DOHH2 (cell line): ENCODE results near the gene HOXD8.

ENCODE experiments used
- H3F3A ChIP-seq: fragments of 200-600 bp; sonication (generic), shearing (Covaris generic); 2 replicates; pipeline ENCODE4 v1.6.0; 2016; ENCODE audit warnings: antibody characterized with exemption, mild to moderate bottlenecking; ENCODE audit not compliant: control insufficient read depth, insufficient read depth
- H3K27ac ChIP-seq: fragments of 200-600 bp; sonication (generic); 2 replicates; pipeline ENCODE4 v1.5.1; 2014; ENCODE audit warnings: low read depth, mild to moderate bottlenecking, low read length, moderate library complexity
- H3K27me3 ChIP-seq: fragments of 200-600 bp; sonication (generic); 2 replicates; pipeline ENCODE4 v1.6.1; 2014; ENCODE audit warnings: mild to moderate bottlenecking, low read length, mixed read lengths; ENCODE audit not compliant: control insufficient read depth
- H3K36me3 ChIP-seq: fragments of 200-600 bp; sonication (generic); 2 replicates; pipeline ENCODE4 v1.6.1; 2014; ENCODE audit warnings: mild to moderate bottlenecking, low read length, moderate library complexity, mixed read lengths; ENCODE audit not compliant: control insufficient read depth
- H3K4me1 ChIP-seq: fragments of 200-600 bp; sonication (generic); 2 replicates; pipeline ENCODE4 v1.6.1; 2014; ENCODE audit warnings: mild to moderate bottlenecking, low read length, mixed read lengths; ENCODE audit not compliant: control insufficient read depth
- H3K4me2 ChIP-seq: fragments of 200-600 bp; sonication (generic); 2 replicates; pipeline ENCODE4 v1.6.0; 2014; ENCODE audit warnings: mild to moderate bottlenecking, low read length, moderate library complexity
- H3K4me3 ChIP-seq: fragments of 200-600 bp; sonication (generic); 2 replicates; pipeline ENCODE4 v1.5.1; 2014; ENCODE audit warnings: mild to moderate bottlenecking, low read length, mixed read lengths
- H3K79me2 ChIP-seq: fragments of 200-600 bp; sonication (generic); 2 replicates; pipeline ENCODE4 v1.6.1; 2014; ENCODE audit warnings: mild to moderate bottlenecking, low read length, mixed read lengths; ENCODE audit not compliant: control insufficient read depth
- H3K9me2 ChIP-seq: fragments of 200-600 bp; sonication (generic); replicated peaks from 2 replicates; pipeline ENCODE4 v1.6.1; 2014; ENCODE audit warnings: mild to moderate bottlenecking, low read length, mixed read lengths; ENCODE audit not compliant: control insufficient read depth
- H3K9me3 ChIP-seq: fragments of 200-600 bp; sonication (generic); 2 replicates; pipeline ENCODE4 v1.6.1; 2014; ENCODE audit warnings: antibody characterized with exemption, low read length, mixed read lengths; ENCODE audit not compliant: control insufficient read depth, insufficient read depth
- H4K20me1 ChIP-seq: fragments of 200-600 bp; sonication (generic); 2 replicates; pipeline ENCODE4 v1.6.0; 2014; ENCODE audit warnings: low read depth, mild to moderate bottlenecking, antibody characterized with exemption, low read length, moderate library complexity; ENCODE audit not compliant: control insufficient read depth, insufficient read depth
- EZH2phosphoT487 ChIP-seq: fragments of 200-600 bp; sonication (generic); IDR thresholded peaks from 2 replicates; pipeline ENCODE4 v1.6.1; 2017; ENCODE audit warnings: borderline replicate concordance, mild to moderate bottlenecking, antibody characterized with exemption, low read length, moderate library complexity, mixed read lengths
- TF ChIP-seq, protein P1 (sequence below): fragments of 200-600 bp; sonication (generic); IDR thresholded peaks from one replicate; pipeline ENCODE4 v1.5.1; 2014; ENCODE audit warnings: antibody characterized with exemption, mild to moderate bottlenecking, low read depth, low read length; ENCODE audit not compliant: poor library complexity, severe bottlenecking

The HOXD8 gene

DNA sequence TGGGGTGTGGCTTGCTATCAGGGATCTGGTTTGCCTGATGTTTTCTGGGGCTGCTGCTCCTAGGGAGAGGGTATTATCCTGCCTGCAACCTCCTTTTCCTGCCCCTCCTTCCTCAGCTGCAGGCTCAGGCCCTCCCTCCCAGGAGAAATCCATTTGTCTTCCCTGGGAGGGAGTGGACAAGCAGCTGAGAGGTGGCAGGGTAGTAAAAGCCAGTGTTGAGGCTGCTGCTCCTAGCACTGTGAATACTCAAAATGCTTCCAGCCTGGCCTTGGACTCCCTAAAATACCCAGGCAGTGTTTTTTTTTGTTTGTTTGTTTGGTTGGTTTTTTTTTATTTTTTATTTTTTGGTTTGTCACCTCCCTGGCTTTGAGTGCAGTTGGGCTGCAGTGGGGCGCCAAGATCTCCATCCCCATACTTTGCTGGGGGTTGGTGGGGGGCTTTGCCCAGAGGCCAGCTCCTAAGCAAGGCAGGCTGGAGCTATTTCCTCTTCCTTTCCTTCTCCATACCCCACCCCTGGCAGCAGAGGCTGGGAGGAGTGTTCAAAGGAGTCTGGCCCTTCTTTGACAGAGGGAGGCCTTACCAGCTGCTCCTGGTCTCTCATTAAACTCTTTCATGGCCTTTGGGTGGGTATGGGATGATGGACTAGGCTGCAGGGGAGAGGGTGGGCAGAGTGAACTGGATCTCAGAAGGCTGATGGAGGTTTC, 41.2 kb downstream of the HOXD8 start:
- peaks cover 27% of the 10 kb centered on the region for H3K27me3 ChIP-seq

DNA sequence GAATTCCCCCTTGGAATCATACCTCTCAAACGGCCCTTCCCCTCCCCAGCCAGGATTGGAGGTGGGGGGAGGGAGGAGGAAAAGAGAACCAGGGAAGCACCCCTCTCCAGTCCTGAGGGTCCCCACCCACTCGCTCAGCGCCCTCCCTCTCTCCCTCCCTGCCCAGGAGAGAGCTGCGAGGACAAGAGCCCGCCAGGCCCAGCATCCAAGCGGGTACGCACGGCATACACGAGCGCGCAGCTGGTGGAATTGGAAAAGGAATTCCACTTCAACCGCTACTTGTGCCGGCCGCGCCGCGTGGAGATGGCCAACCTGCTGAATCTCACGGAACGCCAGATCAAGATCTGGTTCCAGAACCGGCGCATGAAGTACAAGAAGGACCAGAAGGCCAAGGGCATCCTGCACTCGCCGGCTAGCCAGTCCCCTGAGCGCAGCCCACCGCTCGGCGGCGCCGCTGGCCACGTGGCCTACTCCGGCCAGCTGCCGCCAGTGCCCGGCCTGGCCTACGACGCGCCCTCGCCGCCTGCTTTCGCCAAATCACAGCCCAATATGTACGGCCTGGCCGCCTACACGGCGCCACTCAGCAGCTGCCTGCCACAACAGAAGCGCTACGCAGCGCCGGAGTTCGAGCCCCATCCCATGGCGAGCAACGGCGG, 42.0 kb downstream of the HOXD8 start:
- H3K4me1 ChIP-seq = no peaks in the 10 kb centered on the region
- no peak overlapping the region for H3K27ac ChIP-seq
- H3K36me3 ChIP-seq = no peaks in the 10 kb centered on the region
- H3K4me3 ChIP-seq = no peak overlapping the region
- no peaks in the 10 kb centered on the region for H3K79me2 ChIP-seq
- no peaks in the 10 kb centered on the region for H4K20me1 ChIP-seq
- no peaks in the 10 kb centered on the region for H3F3A ChIP-seq
- no peak overlapping the region for H3K4me2 ChIP-seq
- peaks cover 34% of the 10 kb centered on the region for H3K27me3 ChIP-seq
- no peak for TF ChIP-seq EZH2phosphoT487
- TF ChIP-seq, protein P1, sequence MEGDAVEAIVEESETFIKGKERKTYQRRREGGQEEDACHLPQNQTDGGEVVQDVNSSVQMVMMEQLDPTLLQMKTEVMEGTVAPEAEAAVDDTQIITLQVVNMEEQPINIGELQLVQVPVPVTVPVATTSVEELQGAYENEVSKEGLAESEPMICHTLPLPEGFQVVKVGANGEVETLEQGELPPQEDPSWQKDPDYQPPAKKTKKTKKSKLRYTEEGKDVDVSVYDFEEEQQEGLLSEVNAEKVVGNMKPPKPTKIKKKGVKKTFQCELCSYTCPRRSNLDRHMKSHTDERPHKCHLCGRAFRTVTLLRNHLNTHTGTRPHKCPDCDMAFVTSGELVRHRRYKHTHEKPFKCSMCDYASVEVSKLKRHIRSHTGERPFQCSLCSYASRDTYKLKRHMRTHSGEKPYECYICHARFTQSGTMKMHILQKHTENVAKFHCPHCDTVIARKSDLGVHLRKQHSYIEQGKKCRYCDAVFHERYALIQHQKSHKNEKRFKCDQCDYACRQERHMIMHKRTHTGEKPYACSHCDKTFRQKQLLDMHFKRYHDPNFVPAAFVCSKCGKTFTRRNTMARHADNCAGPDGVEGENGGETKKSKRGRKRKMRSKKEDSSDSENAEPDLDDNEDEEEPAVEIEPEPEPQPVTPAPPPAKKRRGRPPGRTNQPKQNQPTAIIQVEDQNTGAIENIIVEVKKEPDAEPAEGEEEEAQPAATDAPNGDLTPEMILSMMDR = no peak
- no peaks in the 10 kb centered on the region for H3K9me3 ChIP-seq
- H3K9me2 ChIP-seq = no peaks in the 10 kb centered on the region

More for the DNA sequence above, 41.2 kb downstream of the HOXD8 start:
- Histone ChIP-seq H3K36me3 (no peaks in the 10 kb centered on the region), H4K20me1 (no peaks in the 10 kb centered on the region), H3K9me3 (no peaks in the 10 kb centered on the region), H3K4me2 (no peak overlapping the region), H3K79me2 (no peaks in the 10 kb centered on the region), H3F3A (no peaks in the 10 kb centered on the region), H3K9me2 (no peaks in the 10 kb centered on the region), H3K4me1 (no peaks in the 10 kb centered on the region), H3K27ac (no peak overlapping the region), H3K4me3 (no peak overlapping the region)
- TF ChIP-seq, protein P1 = no peak
- TF ChIP-seq EZH2phosphoT487 = no peak

DNA sequence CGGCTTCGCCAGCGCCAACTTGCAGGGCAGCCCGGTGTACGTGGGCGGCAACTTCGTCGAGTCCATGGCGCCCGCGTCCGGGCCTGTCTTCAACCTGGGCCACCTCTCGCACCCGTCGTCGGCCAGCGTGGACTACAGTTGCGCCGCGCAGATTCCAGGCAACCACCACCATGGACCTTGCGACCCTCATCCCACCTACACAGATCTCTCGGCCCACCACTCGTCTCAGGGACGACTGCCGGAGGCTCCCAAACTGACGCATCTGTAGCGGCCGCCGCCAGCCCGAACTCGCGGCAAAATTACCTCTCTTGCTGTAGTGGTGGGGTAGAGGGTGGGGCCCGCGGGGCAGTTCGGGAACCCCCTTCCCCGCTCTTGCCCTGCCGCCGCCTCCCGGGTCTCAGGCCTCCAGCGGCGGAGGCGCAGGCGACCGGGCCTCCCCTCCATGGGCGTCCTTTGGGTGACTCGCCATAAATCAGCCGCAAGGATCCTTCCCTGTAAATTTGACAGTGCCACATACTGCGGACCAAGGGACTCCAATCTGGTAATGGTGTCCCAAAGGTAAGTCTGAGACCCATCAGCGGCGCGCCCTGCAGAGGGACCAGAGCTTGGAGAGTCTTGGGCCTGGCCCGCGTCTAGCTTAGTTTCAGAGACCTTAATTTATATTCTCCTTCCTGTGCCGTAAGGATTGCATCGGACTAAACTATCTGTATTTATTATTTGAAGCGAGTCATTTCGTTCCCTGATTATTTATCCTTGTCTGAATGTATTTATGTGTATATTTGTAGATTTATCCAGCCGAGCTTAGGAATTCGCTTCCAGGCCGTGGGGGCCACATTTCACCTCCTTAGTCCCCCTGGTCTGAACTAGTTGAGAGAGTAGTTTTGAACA, 42.7 kb downstream of the HOXD8 start:
- no peak overlapping the region for H3K4me2 ChIP-seq
- no peak overlapping the region for H3K27ac ChIP-seq
- no peaks in the 10 kb centered on the region for H3K9me2 ChIP-seq
- no peak overlapping the region for H3K4me3 ChIP-seq
- H3K4me1 ChIP-seq = no peaks in the 10 kb centered on the region
- no peaks in the 10 kb centered on the region for H4K20me1 ChIP-seq
- peaks cover 40% of the 10 kb centered on the region for H3K27me3 ChIP-seq
- H3F3A ChIP-seq = no peaks in the 10 kb centered on the region
- TF ChIP-seq, protein P1 = no peak
- no peak for TF ChIP-seq EZH2phosphoT487
- H3K79me2 ChIP-seq = no peaks in the 10 kb centered on the region
- H3K36me3 ChIP-seq = no peaks in the 10 kb centered on the region
- H3K9me3 ChIP-seq = no peaks in the 10 kb centered on the region
